ENCODE measurements around the gene THOP1. TPM values are rescaled to one million over a fixed set of nuclear protein-coding genes. Genes with fewer than 3 reads are reported as not detected.

Gene THOP1
- total and polyA plus RNA-seq, 10 of the 15 experiments (the other 5 are each of a cell fraction or from before 2014, with no cell fraction given), result 1.9 to 270 (median 169) TPM

GRCh38 chr19:2800506-2800905 is 15.2 kb downstream of the THOP1 start:
- TF ChIP-seq CREB1 (IDR thresholded peaks at IDR 0.05; ENCODE audit: low read depth) (no peak), ELK1 (IDR thresholded peaks at IDR 0.05; ENCODE audit: low read depth, low read length) (no peak), YY1 (IDR thresholded peaks at IDR 0.05; ENCODE audit: low read depth, low read length) (no peak), ZBED1 (IDR thresholded peaks at IDR 0.05; ENCODE audit: borderline replicate concordance) (no peak), ZNF217 (IDR thresholded peaks at IDR 0.05) (no peak), ZBTB33 (IDR thresholded peaks at IDR 0.05) (no peak), HDAC2 (IDR thresholded peaks at IDR 0.05) (no peak), POLR2AphosphoS2 (IDR thresholded peaks at IDR 0.05; ENCODE audit: low read depth, low read length) (no peak), PBX3 (IDR thresholded peaks at IDR 0.05; ENCODE audit: insufficient replicate concordance, low read depth, low read length) (no peak), ZZZ3 (IDR thresholded peaks at IDR 0.05; ENCODE audit: control insufficient read depth, insufficient read length, low read depth) (no peak), HDAC6 (IDR thresholded peaks at IDR 0.05; ENCODE audit: unreplicated experiment) (no peak), HDGF (IDR thresholded peaks at IDR 0.05) (no peak), ZNF274 (IDR thresholded peaks at IDR 0.05; ENCODE audit: insufficient read depth, insufficient read length) (no peak), ZNF24 (IDR thresholded peaks at IDR 0.05) (no peak), ATF3 (IDR thresholded peaks at IDR 0.05; ENCODE audit: borderline replicate concordance, extremely low read depth, low read depth, low read length) (no peak), PRDM15 (CRISPR knock-in tag; IDR thresholded peaks at IDR 0.05) (no peak), TBL1XR1 (IDR thresholded peaks at IDR 0.05; ENCODE audit: low read depth, low read length) (no peak), RB1 (IDR thresholded peaks at IDR 0.05; ENCODE audit: borderline replicate concordance) (no peak)
- intact Hi-C loops (cut with micrococcal nuclease; ENCODE audit: unreplicated experiment) (no loop called here), in situ Hi-C loops (cut with MboI) (no loop called here)
- ChIA-PET POLR2A (no interaction called here), CTCF (no interaction called here), RAD21 (ENCODE audit: unreplicated experiment) (no interaction called here), SMC1A (ENCODE audit: uncharacterized antibody, unreplicated experiment) (no interaction called here)
- Histone ChIP-seq H3K4me3 (no peak overlapping the region), H4K20me1 (ENCODE audit: control insufficient read depth, insufficient read depth) (no peaks in the 10 kb centered on the region), H3K27ac (ENCODE audit: control insufficient read depth, insufficient read depth) (no peak overlapping the region), H2AFZ (ENCODE audit: control insufficient read depth, low read depth, low read length) (no peak overlapping the region), H3K4me2 (ENCODE audit: control insufficient read depth, insufficient read depth) (no peak overlapping the region), H3K79me2 (ENCODE audit: control insufficient read depth, insufficient read depth, low read length) (no peaks in the 10 kb centered on the region), H3K9ac (ENCODE audit: control insufficient read depth, insufficient read depth, low read length) (no peak overlapping the region), H3K9me3 (replicated peaks; ENCODE audit: control insufficient read depth, insufficient read depth, low read length) (no peaks in the 10 kb centered on the region; the same call in 2 of the 3 replicates), H3K27me3 (replicated peaks in 1 of 2; ENCODE audit: control insufficient read depth in 2 of 2, insufficient read depth in 2 of 2, low read length in 1 of 2) (no peaks in the 10 kb centered on the region), H3K4me1 (ENCODE audit: control insufficient read depth, insufficient read depth, low read length) (no peaks in the 10 kb centered on the region), H3K36me3 (ENCODE audit: control insufficient read depth in 2 of 2, insufficient read depth in 2 of 2, low read length in 1 of 2) (peaks cover 13 to 39% of the 10 kb centered on the region in 2 experiments)
- BruUV-seq (replicated peaks), result no TSS peak
- 97% methylated on average over 22 of the region's 22 CpGs for WGBS (ENCODE audit: insufficient coverage, insufficient replicate concordance, low lambda C conversion rate, missing lambda C conversion rate)
- no peak for ATAC-seq
- no peak for FAIRE-seq
- no peak for DNase-seq (ENCODE audit: low read depth, low spot score)

Data from GM12878 (cell line).